Testis (tissue), 2 donors: ENCODE data around the gene RHOF.

Experiments
- POLR2A ChIP-seq: fragments of 450-650 bp; IDR thresholded peaks from one replicate; pipeline ENCODE4 v1.6.1; 2017; ENCODE audit warnings: antibody characterized with exemption, mild to moderate bottlenecking, moderate library complexity
- TF ChIP-seq, protein P1 (sequence below), 3 experiments: fragments of 450-650 bp in 2 of 3; fragments of 200-600 bp in 1 of 3; sonication (generic) in 1 of 3; IDR thresholded peaks; one replicate each; pipeline ENCODE4 v1.5.1; 2016 to 2019; ENCODE audit warnings: antibody characterized with exemption in 3 of 3, mild to moderate bottlenecking in 2 of 3, moderate library complexity in 1 of 3

GRCh38 chr12:121799842-121800693, 6.6 kb upstream of the RHOF start:
- TF ChIP-seq, protein P1, sequence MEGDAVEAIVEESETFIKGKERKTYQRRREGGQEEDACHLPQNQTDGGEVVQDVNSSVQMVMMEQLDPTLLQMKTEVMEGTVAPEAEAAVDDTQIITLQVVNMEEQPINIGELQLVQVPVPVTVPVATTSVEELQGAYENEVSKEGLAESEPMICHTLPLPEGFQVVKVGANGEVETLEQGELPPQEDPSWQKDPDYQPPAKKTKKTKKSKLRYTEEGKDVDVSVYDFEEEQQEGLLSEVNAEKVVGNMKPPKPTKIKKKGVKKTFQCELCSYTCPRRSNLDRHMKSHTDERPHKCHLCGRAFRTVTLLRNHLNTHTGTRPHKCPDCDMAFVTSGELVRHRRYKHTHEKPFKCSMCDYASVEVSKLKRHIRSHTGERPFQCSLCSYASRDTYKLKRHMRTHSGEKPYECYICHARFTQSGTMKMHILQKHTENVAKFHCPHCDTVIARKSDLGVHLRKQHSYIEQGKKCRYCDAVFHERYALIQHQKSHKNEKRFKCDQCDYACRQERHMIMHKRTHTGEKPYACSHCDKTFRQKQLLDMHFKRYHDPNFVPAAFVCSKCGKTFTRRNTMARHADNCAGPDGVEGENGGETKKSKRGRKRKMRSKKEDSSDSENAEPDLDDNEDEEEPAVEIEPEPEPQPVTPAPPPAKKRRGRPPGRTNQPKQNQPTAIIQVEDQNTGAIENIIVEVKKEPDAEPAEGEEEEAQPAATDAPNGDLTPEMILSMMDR (IDR thresholded peaks at IDR 0.05) = no peak
- TF ChIP-seq POLR2A = no peak
